ENCODE results near the gene SRBD1. TPM values are rescaled to one million over a fixed set of nuclear protein-coding genes. Genes with fewer than 3 reads are reported as not detected.

Gene SRBD1
- total RNA-seq, 1 experiment from 2014 or later = 14.4 TPM

DNA sequence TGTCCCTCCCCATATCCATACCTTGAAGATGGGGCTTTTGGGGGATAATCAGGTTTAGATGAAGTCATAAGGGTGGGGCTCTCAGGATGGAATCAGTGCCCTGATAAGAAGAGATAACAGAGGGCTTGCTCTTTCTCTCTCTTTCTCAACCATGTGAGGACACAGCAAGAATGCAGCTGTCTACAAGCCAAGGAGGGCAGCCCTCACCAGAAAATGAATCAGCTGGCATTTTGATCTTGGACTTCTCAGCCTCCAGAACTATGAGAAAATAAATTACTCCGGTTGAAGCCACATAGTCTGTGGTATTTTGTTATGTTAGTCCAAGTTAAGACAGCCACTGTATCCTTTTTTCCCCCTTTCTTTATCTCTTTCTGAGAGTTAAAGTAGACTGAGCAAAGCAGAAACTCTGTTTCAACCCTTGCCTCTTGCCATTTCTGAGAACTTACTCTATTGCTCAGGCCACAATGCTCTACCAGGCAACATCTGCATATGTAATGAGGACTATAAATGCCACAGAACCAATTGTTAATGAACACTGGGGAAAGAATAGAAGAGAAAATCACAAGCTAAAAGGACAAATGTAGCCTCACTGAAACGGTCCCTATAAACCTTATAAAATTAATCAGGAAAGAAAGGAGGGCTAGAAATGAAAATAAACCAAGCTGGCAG, 56.9 kb downstream of the SRBD1 start:
- no peak for DNase-seq (ENCODE audit: low spot score)

DNA sequence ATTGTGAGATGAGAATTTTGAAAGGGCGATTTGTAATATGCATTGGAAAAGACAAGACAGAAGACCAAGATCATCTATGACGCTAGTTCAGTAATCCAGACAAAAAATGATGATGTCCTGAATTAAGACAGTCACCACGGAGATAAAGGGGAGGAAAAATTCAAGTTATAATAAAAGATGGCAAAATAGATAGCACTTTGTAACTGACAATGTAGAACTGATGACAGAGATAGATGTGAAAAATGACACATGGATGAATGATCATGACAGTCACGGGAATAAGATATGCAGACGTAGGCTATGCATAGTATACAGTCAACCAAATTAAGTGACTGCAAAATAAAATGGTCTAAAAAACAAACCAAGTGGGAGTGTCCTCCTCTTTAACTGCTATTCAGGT, 59.2 kb downstream of the SRBD1 start:
- DNase-seq (ENCODE audit: low spot score) = no peak

DNA sequence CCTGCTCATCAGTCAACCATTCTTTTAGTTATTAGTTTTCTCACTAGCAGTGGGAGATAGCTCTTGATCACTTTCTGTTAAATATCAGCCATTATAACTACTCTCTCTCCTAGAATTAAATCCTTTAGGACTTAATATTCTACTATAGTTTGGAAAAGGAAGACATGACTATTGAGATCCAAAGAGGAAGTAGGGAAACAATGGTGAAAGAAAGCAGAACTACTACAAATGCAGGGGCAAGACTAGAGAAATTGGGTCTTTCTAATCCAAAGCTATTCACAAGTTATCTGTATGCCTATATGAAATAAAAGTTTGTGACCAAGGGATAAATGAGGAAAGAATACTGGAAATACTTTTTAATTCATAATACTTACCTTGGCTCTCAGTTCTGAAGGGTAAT, 65.1 kb downstream of the SRBD1 start:
- DNase-seq (ENCODE audit: low spot score) = no peak

DNA sequence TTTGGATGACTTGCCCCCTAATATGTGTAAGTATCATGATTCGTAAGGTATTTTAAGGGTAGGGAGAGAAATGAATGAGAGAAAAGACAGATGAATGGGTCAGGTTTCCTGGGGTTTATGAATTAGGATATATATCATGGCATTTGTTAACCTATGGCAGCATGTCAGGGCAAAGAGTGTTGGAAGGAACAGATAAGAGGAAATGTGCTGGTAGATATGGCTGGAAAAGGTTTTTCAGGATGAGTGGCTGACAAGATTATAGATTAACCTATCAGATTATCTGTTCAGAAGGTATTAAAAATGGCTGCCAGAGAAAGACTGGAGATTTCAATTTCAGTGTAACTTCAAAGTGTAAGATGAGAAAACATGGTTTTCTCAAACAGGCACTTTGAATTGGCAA, 67.8 kb downstream of the SRBD1 start:
- no peak for DNase-seq (ENCODE audit: low spot score)

DNA sequence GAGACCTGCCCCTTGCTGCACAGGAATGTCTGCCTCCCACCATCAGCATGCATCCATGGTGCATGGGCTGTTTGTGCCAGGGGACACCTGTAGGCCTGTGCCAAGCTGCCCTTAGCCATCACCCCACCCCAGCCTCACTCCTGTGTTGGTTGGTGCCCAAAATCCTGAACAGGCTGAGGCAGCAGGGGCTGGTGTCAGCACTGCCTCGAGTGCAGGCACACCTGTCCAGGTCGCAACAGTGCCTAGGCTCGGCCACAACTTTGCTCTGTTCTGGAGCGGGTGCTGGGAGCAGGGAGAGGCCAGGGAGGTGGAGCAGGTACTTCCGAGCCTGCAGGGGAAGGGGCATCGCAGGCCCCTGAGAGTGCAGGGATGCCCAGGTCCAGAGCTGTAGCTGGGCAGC, 69.1 kb downstream of the SRBD1 start:
- DNase-seq (ENCODE audit: low spot score) = no peak

DNA sequence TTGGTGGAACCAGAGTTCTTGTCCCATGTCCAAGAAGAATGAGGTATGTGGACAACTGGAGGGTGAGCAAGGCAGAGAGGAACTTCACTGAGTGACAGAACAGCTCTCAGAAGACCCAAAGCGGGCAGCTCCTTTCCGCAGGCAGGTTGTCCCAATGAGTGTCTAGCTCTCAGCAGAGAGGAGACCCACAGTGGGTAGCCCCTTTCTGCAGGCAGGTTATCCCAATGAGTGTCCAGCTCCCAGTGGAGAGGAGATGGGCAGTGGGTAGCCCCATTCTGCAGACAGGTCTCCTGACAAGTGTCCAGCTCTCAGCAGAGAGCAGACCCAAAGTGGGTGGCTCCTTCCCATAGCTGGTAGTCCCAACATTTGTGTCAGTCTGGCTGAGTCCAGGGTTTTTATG, 69.6 kb downstream of the SRBD1 start:
- no peak for DNase-seq (ENCODE audit: low spot score)

DNA sequence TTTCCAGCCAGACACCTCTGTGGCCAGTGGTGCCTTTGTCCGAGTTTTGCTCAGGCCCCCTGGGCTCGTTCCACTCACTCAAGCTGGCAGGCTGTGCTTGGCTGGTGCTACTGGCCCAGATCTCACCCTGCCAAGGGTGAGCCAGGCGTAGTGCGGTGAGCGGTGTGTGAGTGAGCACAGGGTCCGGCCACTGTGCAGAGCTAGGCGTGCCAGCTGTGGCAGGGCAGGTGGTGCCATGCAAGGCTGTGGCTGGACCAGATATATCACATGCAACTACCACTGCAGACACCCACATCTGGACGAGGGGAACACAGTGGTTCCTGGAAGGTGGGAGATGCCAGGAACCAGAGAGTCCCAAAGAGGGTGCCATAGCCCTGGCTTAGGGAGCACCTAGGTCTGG, 70.1 kb downstream of the SRBD1 start:
- no peak for DNase-seq (ENCODE audit: low spot score)

DNA sequence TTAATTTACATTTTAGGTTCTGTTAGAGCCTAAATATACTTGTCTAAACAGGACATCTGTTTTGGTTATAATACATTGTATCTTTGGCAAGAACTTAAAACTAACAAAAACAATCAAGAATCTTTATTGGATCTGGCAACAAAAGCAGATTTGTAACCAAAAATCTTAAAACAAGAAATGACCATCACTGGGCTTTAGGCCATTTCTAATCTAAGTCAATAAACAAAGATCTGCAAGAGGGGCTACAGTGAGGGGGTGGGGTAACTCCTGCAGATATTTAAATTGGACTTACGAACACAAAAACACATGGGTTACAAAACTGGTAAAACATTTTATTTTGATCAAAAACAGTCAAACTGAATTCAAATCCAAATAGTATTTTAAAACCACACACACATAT, 77.3 kb downstream of the SRBD1 start:
- DNase-seq (ENCODE audit: low spot score) = no peak

DNA sequence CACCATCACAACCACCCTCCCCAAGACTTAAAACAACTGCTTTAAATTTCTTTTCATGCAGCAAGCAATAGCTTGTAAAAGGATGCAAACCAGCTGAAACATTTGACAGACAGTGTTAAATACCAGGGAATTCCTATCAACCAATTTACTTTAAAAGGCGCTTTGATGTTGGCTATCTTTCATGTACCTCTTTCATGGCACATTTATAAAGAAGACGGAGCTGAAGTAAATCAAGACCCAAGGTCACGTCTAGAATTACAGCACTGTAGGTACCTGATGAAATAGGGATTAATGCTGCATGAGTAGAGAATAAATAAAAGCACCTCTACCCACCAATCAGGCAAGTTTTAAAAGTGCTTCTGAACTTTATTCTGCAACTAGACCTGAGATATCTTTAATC, 78.9 kb downstream of the SRBD1 start:
- DNase-seq (ENCODE audit: low spot score) = no peak

DNA sequence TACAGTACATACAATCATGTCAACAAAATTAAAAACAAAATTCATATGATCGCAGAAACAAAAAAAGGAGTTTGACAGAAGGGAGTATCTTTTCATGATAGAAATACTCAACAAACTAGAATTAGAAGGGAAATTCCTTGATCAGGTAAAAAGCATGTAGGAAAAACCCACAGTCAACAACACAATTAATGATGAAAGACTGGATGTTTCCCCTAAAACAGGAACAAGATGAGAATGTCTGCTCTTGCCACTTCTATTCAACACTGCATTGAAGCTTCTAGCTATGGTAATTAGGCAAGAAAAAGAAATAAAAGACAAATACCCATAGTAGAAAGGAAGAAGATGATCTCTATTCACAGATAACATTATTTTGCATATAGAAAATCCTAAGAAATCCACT, 87.1 kb downstream of the SRBD1 start:
- DNase-seq (ENCODE audit: low spot score) = no peak

DNA sequence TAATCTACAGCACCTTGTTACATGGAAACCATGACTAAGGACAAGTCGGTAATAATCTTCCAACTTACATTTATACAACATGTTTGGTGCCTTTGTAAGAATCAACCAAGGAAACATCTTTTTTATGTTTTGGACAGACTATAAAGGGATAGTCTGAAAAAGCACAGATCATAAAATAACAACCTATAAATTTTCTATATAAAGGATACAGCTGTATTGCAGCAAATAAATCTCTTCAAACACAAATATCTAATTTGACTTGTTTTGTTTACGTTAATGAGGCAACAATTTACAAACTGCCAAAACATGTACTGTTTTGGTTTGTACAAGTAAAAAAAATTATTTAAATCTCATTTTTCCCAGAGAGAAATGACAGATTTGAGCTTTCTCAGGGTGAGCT, 92.5 kb downstream of the SRBD1 start:
- no peak for DNase-seq (ENCODE audit: low spot score)

DNA sequence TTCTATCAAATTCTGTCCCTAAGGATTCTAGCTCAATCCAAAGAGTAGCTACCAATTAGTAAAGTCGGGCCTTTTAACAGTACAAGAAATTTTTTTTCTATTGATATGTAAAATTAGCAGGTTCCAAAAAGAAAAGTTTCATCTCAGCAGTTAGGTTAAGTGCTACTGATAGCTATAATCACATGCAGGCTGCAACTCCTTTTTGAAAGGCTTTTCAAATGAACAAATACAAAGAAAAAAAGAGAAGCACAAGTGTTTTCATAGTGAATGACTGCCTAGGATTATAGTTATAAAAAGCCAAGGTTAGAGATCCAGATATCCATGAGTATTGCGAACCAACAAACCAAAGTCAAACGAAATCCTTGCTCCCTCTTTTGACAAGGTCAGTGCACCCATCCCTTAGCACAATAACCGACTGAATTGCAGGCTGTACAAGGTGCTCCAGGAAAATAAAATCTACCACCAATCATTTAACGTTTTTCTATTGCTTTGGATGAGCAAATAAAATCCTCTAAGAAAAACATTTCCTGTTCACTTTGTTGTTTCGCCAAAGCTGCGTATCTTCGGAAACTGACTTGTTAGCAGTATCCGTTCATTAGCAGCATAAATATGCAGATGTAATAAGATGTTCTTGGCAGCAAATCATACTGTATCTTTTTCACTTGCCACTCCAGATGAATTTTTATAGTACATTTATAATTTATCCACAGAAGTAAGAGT, 100.2 kb downstream of the SRBD1 start:
- no peak for DNase-seq (ENCODE audit: low spot score)

DNA sequence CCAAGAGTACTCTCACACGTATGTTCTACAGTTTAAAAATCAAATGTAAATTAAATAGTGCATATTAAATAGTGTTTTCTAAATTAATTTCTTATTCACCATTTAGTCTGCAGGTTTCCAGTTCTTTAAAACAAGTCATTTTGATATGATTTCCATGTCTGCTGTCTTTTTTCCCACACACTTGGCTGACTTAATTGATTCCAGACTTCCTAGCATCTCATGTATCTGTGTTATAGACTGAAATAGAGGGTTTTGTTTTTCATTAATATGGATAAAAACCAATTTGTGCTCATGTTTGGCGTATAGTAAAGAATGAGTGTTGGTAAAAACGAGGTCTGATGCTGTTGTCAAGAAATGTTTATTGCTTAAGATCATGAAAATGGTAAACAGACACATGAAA, 104.3 kb downstream of the SRBD1 start:
- no peak for DNase-seq (ENCODE audit: low spot score)

DNA sequence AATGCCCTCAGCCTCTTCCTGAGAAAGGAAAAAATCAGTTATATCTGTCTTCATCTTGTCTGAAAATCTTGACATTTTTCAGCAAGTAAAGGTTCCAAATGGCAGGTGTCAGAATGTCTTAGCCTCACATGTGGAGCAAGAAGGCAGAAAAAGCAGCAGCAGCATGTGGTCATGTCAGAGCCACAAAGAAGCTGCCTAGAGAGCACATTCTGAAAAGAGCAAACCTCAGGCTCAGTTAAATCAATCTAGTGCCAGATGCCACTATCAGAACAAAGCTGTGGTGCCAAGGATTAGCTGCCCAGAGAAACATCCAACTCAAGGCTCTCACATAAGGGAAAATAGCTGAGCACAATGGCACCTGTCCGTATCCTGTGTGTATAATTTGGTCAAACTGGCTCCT, 105.9 kb downstream of the SRBD1 start:
- DNase-seq (ENCODE audit: low spot score) = no peak

DNA sequence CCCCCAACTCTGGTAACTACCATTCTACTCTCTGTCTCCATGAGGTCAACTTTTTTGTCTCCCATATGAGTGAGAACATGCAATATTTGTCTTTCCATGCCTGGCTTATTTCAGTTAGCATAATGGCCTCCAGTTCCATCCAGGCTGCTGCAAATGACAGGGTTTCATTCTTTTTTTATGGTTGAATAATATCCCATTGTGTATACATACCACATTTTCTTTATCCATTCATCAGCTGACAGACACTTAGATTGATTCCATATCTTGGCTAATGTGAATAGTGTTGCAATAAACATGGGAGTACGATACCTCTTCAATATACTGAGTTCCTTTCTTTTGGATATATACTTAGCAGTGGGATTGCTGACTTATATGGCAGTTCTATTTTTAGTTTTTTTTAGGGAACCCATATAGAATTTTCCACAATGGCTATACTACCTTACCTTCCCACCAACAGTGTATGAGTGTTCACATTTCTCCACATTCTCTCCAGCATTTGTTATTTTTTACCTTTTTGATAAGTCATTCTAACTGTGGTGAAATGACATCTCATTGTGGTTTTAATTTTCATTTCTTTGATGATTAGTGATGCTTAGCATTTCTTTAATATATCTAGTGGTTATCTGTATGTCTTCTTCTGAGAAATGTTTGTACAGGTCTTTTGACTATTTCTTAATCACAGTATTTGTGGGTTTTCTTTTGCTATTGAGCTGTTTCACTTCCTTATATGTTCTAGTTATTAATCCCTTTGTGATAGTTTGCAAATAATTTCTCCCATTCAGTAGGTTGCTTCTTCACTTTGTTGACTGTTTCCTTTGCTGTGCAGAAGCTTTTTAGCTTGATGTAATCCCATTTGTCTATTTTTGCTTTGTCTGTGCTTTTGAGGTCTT, 112.2 kb downstream of the SRBD1 start:
- no peak for DNase-seq (ENCODE audit: low spot score)

DNA sequence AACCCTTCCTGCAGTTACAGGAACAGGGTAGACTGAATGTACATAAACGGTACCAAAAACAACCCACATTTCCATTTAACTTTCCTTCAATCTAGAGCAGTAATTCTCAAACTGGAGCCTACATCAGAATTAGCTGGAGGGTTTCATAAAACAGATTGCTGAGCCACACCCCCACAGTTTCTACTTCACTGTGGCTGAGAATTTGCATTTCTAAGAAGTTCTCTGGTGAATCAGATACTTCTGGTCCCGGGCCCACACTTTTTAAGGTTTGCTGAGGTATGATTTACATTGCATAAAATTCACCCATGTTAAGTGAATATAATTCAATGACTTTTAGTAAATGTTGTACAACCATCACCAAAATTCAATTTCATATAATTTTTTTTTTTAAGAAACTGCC, 113.7 kb downstream of the SRBD1 start:
- DNase-seq (ENCODE audit: low spot score) = no peak

DNA sequence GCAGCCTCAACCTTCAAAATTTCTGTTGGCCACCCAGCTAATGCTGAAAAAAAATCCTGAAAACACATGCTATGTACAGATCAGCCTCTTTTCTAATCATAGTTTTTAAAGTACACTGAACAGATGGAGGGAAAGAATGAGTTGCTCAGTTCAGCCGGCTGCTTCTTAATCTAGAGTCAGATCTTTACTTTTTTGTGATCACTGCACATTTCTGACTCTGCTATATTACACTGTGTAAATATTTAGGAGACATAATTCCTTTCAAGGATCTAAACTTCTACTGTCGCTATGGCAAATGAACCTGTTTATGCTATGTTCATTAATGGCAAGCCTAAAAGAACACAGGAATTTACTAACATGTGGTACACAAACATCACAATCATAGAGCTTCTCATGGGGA, 114.2 kb downstream of the SRBD1 start:
- DNase-seq (ENCODE audit: low spot score) = no peak

DNA sequence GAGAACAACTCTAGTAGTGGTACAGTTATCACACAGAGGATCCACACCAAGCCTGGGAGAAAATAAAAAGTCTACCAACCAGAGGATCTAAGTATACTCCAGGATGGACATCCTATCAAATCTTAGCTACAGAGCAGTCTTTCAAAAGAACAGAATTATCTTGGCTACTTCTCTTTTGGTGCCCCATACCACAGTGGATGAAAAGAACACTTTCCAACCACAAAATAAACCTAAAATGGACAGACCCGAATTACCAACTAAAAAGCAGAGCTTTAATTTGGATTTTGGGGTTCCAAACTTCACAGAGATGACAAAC, 116.1 kb downstream of the SRBD1 start:
- DNase-seq (ENCODE audit: low spot score) = no peak

DNA sequence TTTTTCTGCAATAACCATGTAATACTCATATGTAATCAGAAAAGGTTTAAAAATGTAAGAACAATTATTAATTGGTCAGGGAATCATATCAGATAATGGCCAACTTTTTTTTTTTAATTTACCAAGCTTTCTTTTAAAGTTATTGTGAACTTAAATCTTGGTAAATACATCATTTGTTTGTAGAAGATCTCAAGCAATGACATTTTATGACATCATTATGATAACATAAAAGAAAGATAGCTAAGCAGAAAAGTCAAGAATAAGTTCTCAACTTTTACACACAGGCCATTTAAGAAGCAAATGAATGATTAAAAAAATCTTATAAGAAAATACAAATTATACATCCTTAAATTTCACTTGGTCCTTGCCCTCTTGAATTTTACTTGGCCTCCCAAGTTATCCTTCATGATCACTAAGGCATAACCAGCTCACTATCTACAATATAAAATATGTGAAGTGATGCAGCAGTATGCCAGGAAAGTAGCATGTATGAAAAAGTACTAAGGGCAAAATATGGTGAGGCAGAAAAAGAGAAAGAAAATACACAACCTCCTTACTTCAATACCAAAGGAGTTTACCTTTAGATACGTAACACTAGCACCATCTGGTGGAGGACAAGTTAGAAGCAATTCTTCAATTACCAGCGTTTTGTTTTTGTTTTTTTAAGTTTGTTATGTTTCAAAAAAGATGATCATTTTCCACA, 116.6 kb downstream of the SRBD1 start:
- DNase-seq (ENCODE audit: low spot score) = peak; percentile 70

DNA sequence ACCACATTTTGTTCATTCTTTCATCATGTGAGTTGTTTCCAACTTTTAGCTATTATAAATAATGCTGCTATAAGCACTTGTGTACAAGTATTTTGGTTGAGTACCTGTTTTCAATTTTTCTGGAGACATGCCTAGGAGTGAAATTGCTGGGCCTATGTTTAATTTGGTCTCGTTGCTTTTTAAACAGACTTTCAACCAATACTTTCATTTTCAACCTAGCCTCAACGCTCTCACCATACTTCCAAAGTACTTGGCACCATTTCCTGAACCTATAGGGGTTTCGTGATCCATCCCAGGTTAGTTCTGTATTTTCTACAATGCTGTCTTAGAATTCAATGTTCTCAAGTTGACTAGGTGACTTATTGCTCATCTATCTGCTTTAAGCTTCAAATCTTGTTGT, 126.1 kb downstream of the SRBD1 start:
- no peak for DNase-seq (ENCODE audit: low spot score)

DNA sequence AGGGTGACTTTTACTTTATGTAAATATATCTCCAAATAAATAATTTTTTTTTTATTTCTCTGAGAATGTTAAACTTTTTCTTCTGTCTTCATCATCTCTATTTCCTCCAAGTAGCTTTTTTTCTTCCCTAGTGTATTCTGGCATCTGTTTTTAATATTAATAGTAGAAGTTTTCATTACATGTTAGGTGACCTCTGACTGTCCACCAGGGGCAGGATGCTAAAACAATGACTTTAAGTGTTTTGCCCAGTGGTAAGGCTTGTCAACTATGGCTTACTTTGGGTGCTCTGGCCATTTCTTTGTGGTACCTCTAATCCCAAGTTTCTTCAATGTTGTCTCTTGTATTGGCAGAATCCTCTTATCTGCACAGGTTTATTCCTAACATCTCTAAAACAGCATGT, 127.1 kb downstream of the SRBD1 start:
- DNase-seq (ENCODE audit: low spot score) = no peak

DNA sequence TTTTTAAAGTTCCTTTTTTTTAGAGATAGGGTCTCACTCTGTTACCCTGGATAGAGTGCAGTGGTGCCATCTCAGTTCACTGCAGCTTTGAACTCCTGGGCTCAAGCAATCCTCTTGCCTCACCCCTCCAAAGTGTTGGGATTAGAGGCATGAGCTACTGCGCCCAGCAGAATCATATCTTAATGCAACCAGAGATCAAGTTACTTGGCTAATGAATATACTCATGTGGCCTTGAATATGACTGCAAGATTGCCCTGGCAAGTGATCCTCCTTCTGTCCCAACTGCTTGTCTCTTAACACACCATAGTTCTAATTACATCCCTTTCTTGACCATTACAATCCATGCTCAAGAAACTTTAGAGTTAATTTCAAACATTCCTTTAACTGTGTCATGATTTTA, 133.5 kb downstream of the SRBD1 start:
- no peak for DNase-seq (ENCODE audit: low spot score)
